NT2/D1 (cell line): Measurements from ENCODE around the gene NBPF1.
"Not testable (repeated sequence)": the region's sequence is repeated elsewhere in the genome, so short reads cannot be mapped to it uniquely, and the experiment has no call there.

Experiments used
- YY1 ChIP-seq: IDR thresholded peaks from 2 replicates; pipeline ENCODE4 v1.6.1; 2011; ENCODE audit not compliant: insufficient read length, insufficient read depth
- ZNF274 ChIP-seq: IDR thresholded peaks from 2 replicates; pipeline ENCODE4 v1.6.1; 2011; ENCODE audit warnings: mild to moderate bottlenecking, low read depth, low read length

- not testable (repeated sequence) for TF ChIP-seq YY1, ZNF274
Observed at GRCh38 chr1:16619803-16620501, 6.6 kb upstream of the NBPF1 start.
